Myocyte (in vitro differentiated cells): ENCODE measurements around the gene LMX1B. TPM values are rescaled to one million over a fixed set of nuclear protein-coding genes. Genes with fewer than 3 reads are reported as not detected.

Experiments used
- DNase-seq: peaks from one replicate; pipeline ENCODE4 v3.0.0-alpha.2; 2012; ENCODE audit warnings: low read depth
- total RNA-seq: library from RNA; depleted of rRNA; stranded (reverse); fragments of >200 nt; gene quantifications from 2 replicates; pipeline ENCODE4 v1.2.3, GENCODE V29; 2014

LMX1B gene
- total RNA-seq, 1 donor from 2014 or later: not detected

GRCh38 chr9:126617823-126618165 lies 4.1 kb downstream of the LMX1B start:
- no peak for DNase-seq

GRCh38 chr9:126618190-126618584 lies 4.5 kb downstream of the LMX1B start:
- DNase-seq: no peak

GRCh38 chr9:126618585-126619360 lies 5.0 kb downstream of the LMX1B start:
- DNase-seq: no peak

- no peak for DNase-seq
Measured at GRCh38 chr9:126619361-126620135, 5.8 kb downstream of the LMX1B start.

- no peak for DNase-seq
Measured at GRCh38 chr9:126620478-126620877, 6.8 kb downstream of the LMX1B start.

GRCh38 chr9:126621061-126621918 lies 7.6 kb downstream of the LMX1B start:
- no peak for DNase-seq

- DNase-seq: no peak
Measured at GRCh38 chr9:126621919-126622735, 8.4 kb downstream of the LMX1B start.

- no peak for DNase-seq
Measured at GRCh38 chr9:126623314-126623666, 9.6 kb downstream of the LMX1B start.

GRCh38 chr9:126623667-126624478 lies 10.1 kb downstream of the LMX1B start:
- no peak for DNase-seq

GRCh38 chr9:126624479-126624826 lies 10.7 kb downstream of the LMX1B start:
- DNase-seq: no peak

- no peak for DNase-seq
Measured at GRCh38 chr9:126624912-126625311, 11.2 kb downstream of the LMX1B start.

- no peak for DNase-seq
Measured at GRCh38 chr9:126625329-126626126, 11.8 kb downstream of the LMX1B start.

GRCh38 chr9:126626127-126626925 lies 12.6 kb downstream of the LMX1B start:
- DNase-seq: no peak

GRCh38 chr9:126626926-126627233 lies 13.2 kb downstream of the LMX1B start:
- no peak for DNase-seq

GRCh38 chr9:126628146-126628545 lies 14.4 kb downstream of the LMX1B start:
- DNase-seq: no peak

GRCh38 chr9:126628969-126629674 lies 15.4 kb downstream of the LMX1B start:
- no peak for DNase-seq

GRCh38 chr9:126630458-126631237 lies 16.9 kb downstream of the LMX1B start:
- DNase-seq: no peak
